ENCODE results near the gene BLVRA.

The BLVRA gene

DNA sequence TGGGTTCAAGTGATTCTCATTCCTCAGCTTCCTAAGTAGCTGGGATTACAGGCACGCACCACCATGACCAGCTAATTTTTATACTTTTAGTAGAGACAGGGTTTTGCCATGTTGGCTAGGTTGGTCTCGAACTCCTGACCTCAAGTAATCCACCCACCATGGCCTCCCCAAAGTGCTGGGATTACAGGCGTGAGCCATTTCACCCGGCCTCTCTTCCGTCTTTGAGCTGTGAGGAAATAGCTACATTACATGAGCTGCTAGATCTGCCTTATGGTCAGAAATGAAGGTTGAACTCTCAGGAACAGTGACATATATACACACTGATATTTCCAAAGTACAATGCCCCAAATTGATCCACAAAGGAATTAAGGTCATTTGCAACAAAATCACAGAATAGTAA, 2.4 kb downstream of the BLVRA start:
- Histone ChIP-seq H3K4me1 (peaks cover 7% of the 10 kb centered on the region), H3K4me2 (no peak overlapping the region), H3K27me3 (peaks cover 37% of the 10 kb centered on the region), H3K27ac (no peak overlapping the region), H3K9me3 (no peaks in the 10 kb centered on the region), H3K4me3 (no peak overlapping the region), H3K9ac (no peak overlapping the region), H4K20me1 (no peaks in the 10 kb centered on the region), H3K36me3 (no peaks in the 10 kb centered on the region)
- TF ChIP-seq Cebpa-rat (IDR thresholded peaks at IDR 0.05) = no peak

DNA sequence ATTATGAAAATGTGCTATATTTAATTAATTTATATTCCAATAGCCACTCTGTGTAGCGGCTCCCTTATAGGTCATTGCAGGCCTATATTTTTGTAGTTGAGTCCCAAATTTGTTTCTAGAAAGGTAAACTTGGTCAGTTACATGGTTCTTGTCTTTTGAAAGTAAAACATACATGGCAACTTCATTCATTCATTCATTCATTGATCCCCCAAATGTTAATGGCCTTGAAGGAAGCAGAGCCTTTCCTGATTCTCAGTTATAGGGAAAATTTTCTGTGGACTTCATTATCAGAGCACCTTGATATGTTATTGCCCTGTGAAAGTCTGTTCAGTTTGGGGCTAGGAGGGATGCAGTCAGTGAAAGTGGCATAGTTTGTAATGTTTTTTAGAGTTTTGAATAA, 2.9 kb downstream of the BLVRA start:
- Histone ChIP-seq H3K4me3 (no peak overlapping the region), H3K9ac (no peak overlapping the region), H3K4me2 (no peak overlapping the region), H3K27ac (no peak overlapping the region), H3K27me3 (peaks cover 37% of the 10 kb centered on the region), H3K4me1 (peaks cover 7% of the 10 kb centered on the region), H4K20me1 (no peaks in the 10 kb centered on the region), H3K9me3 (no peaks in the 10 kb centered on the region), H3K36me3 (no peaks in the 10 kb centered on the region)
- TF ChIP-seq Cebpa-rat (IDR thresholded peaks at IDR 0.05) = no peak

DNA sequence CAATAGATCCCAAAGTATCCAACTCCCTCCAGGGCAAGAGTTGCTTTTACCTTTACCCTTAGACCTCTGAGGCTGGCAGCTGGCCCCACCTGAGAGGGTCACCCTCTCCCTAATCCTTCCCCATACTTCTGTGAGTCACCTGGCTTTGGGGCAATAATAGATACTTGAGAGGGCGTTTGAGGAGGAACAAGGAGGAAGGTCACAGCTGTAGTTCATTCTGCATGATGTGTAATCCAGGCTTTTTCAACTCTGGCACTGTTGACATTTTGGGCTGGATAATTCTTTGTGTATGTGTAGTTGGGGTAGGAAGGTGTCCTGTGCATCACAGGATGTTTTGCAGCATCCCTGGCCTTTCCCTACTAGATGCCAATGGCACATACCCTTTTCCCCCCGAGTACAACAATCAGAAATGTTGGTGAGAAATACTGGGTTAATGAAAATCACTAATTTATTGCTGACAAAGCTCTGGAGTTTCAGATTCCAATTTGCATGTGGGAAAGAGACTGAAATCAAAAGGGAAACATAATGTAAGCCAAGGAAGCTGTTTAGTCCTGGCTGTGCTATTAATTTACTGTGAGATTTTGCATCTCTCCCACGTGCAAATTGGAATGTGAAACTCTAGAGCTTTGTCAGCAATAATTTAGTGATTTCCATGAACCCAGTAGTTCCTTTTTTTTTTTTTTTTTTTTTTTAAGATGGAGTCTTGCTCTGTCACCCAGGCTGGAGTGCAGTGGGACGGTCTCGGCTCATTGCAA, 3.6 kb downstream of the BLVRA start:
- Histone ChIP-seq H3K27ac (no peak overlapping the region), H3K4me2 (no peak overlapping the region), H3K9ac (no peak overlapping the region), H3K4me1 (peaks cover 7% of the 10 kb centered on the region), H3K9me3 (no peaks in the 10 kb centered on the region), H4K20me1 (no peaks in the 10 kb centered on the region), H3K27me3 (peaks cover 31% of the 10 kb centered on the region), H3K36me3 (no peaks in the 10 kb centered on the region), H3K4me3 (no peak overlapping the region)
- no peak for TF ChIP-seq Cebpa-rat (IDR thresholded peaks at IDR 0.05)

DNA sequence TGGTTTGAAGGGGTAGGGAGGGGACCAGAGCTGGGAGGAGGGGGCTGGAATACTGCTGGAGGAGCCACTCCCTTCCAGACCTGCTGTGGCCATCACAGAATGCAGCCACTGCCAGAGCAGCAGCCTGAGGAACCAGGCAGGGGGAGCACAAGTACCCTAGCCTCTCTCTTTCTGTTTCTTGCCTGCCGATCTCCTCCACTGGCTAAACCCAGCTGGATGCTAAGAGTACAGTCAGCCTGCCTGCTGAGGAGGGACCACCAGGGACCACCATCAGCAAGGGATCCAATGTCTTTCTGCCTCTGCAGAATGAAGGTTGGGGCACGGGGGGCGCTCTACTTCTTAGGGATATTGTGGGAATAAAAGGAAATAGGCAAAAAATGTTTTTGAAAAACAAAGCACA, 4.7 kb downstream of the BLVRA start:
- no peak overlapping the region for H3K9ac ChIP-seq
- H3K9me3 ChIP-seq = no peaks in the 10 kb centered on the region
- no peaks in the 10 kb centered on the region for H4K20me1 ChIP-seq
- H3K4me2 ChIP-seq = no peak overlapping the region
- H3K4me1 ChIP-seq = peaks cover 2% of the 10 kb centered on the region
- no peak overlapping the region for H3K27ac ChIP-seq
- peaks cover 20% of the 10 kb centered on the region for H3K27me3 ChIP-seq
- H3K4me3 ChIP-seq = no peak overlapping the region
- H3K36me3 ChIP-seq = no peaks in the 10 kb centered on the region
- TF ChIP-seq Cebpa-rat (IDR thresholded peaks at IDR 0.05) = no peak

DNA sequence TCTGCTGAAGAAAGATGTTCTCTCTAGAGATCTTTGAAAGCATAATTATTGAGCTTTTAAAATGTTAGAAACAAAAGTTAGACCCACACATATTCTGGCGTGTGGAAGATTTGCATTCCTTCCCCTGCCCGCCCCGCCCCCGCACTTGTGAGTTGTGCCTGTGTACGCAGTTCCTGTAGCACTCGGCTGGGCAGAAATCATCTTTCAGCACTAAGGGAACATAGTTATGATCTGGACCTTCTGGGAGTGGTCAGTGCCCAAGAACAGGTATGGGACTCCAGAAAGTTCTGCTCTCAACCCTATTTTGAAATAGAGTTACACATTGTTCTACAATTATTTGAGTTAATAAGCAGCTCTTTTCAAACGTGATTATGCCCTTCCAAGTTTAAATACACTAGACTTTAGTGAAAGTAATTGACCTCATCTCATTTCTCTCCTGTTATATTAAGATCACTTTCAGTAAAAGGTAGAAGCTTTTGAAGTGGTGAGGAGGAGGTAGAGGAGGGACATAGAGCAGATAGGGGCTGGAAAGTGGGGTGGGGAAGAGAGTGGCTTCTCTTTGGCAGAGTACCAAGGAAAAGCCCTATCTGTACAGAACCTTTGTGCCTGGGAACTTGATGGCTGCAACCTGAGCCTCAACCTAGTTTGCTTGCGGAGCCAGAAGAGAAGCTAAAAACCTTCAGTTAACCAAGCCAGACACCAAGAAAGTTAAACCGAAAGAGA, 5.7 kb downstream of the BLVRA start:
- H3K27me3 ChIP-seq = peaks cover 10% of the 10 kb centered on the region
- TF ChIP-seq Cebpa-rat (IDR thresholded peaks at IDR 0.05) = no peak
- H3K27ac ChIP-seq = no peak overlapping the region
- no peaks in the 10 kb centered on the region for H3K9me3 ChIP-seq
- H4K20me1 ChIP-seq = no peaks in the 10 kb centered on the region
- no peaks in the 10 kb centered on the region for H3K36me3 ChIP-seq
- no peaks in the 10 kb centered on the region for H3K4me1 ChIP-seq
- no peak overlapping the region for H3K4me2 ChIP-seq
- H3K4me3 ChIP-seq = no peak overlapping the region
- no peak overlapping the region for H3K9ac ChIP-seq

DNA sequence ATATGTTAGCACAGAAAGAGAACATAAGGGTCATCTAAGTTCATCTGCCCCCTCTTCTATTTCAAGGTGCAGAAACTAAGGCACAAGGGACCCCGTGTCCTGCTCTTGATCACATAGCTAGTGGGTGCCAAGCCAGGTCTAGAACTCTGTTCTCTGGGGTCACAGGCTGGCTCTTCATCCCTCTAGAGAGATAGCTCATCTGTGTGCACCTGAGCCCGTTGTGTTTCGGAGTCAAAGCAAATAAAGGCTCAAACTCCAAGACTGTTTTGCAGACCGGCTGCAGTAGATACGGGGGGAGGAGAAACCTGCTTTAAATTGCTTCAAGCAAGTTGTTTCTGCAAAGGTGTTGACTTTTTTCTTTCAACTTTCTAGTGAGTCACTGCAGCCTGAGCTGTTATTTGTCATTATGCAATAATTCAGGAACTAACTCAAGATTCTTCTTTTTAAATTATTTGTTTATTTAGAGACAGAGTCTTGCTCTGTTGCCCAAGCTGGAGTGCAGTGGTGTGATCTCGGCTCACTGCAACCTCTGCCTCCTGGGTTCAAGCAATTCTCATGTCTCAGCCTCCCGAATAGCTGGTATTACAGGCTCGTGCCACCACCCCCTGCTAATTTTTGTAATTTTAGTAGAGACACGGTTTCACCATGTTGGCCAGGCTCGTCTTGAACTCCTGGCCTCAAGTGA, 6.5 kb downstream of the BLVRA start:
- Histone ChIP-seq H3K4me2 (no peak overlapping the region), H3K27me3 (peaks cover 2% of the 10 kb centered on the region; the same call in 1 of the 2 replicates), H3K9ac (no peak overlapping the region), H3K9me3 (no peaks in the 10 kb centered on the region), H3K27ac (no peak overlapping the region), H3K4me1 (no peaks in the 10 kb centered on the region), H4K20me1 (no peaks in the 10 kb centered on the region), H3K36me3 (no peaks in the 10 kb centered on the region), H3K4me3 (no peak overlapping the region)
- TF ChIP-seq Cebpa-rat (IDR thresholded peaks at IDR 0.05) = no peak

DNA sequence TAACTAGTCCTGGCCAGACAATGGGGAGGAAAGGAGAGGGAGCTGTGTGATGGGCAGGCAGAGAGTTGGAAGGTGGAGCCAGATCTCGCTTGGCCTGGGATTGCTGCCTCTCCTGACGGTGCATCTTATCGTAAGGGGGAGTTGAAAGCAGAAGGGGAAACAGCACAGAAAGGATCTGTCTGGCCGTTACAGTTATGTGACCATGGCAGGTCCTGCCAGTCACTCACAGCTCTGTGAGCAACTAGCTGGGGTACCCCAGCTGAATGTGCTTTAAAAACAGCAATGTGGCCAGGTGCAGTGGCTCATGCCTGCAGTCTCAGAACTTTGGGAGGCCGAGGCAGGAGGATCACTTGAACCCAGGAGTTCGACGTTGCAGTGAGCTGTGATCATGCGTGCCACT, 8.1 kb downstream of the BLVRA start:
- H3K27ac ChIP-seq = no peak overlapping the region
- no peak overlapping the region for H3K4me3 ChIP-seq
- H3K9ac ChIP-seq = no peak overlapping the region
- H3K4me2 ChIP-seq = no peak overlapping the region
- no peaks in the 10 kb centered on the region for H3K9me3 ChIP-seq
- no peak for TF ChIP-seq Cebpa-rat (IDR thresholded peaks at IDR 0.05)
- no peaks in the 10 kb centered on the region for H3K36me3 ChIP-seq
- no peaks in the 10 kb centered on the region for H3K27me3 ChIP-seq
- no peaks in the 10 kb centered on the region for H3K4me1 ChIP-seq
- no peaks in the 10 kb centered on the region for H4K20me1 ChIP-seq

DNA sequence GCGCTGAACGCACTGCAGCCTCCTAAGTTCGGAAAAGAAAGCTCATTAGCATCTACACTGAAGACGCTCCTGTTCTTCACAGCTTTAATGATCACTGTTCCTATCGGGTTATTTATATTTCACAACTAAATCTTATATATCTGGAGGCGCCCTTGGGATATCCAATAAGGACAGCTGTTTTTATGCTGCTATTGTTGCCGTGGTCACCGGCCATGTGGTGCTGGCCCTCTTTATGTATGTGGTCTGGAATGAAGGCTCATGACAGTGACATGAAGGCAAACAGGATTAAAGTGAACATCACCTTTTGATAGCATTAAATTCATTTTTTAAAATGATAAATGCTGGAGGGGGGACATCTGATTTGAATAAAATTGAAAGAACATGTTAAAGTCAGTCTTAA, 8.8 kb downstream of the BLVRA start:
- Histone ChIP-seq H3K4me3 (no peak overlapping the region), H3K4me2 (no peak overlapping the region), H4K20me1 (no peaks in the 10 kb centered on the region), H3K27me3 (no peaks in the 10 kb centered on the region), H3K36me3 (no peaks in the 10 kb centered on the region), H3K27ac (no peak overlapping the region), H3K4me1 (no peaks in the 10 kb centered on the region), H3K9ac (no peak overlapping the region), H3K9me3 (no peaks in the 10 kb centered on the region)
- no peak for TF ChIP-seq Cebpa-rat (IDR thresholded peaks at IDR 0.05)

DNA sequence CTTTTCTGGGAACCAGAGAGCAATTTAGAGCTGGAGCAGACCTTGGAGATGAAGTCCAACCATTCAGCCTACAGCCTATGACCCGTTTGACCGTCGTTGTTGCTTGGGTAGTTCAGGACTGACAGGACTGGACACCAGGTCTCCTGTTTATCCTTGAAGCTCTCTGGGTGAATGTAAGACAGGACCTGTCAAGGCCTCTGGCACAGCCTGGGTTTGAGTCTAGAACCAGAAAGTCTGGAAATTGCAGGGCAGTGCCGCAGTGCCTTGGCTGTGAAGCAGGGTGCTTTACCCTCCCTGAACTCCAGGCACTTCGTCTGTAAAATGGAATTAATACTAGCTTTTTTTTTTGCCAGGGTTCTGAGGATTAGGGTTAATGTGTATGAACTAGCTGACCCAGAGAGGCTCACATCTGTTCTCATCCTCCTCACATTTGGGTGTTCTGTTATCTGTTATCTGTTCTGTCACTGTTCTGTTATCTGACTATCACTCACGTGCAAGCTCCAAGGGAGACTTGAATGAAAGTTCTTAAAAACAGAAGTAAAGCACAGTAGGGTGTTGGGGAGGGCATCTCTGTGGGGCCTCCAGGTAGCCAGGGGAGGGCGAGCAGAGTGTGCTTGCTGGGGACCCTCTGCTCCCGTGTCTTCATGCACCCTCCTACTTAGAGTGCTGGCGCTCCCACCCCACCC, 9.9 kb downstream of the BLVRA start:
- TF ChIP-seq Cebpa-rat (IDR thresholded peaks at IDR 0.05) = no peak
- Histone ChIP-seq H3K9me3 (no peaks in the 10 kb centered on the region), H3K27ac (no peak overlapping the region), H3K4me3 (no peak overlapping the region), H3K27me3 (no peaks in the 10 kb centered on the region), H3K9ac (no peak overlapping the region), H4K20me1 (no peaks in the 10 kb centered on the region), H3K36me3 (no peaks in the 10 kb centered on the region), H3K4me1 (no peaks in the 10 kb centered on the region), H3K4me2 (no peak overlapping the region)
